Hematopoietic multipotent progenitor cell treated with erythropoietin and hydrocortisone succinate and interleukin-3 and kit ligand, for 8 days (in vitro differentiated cells): ENCODE results near the gene TEX30.

Experiments
- DNase-seq: peaks from one replicate; pipeline ENCODE4 v3.0.0-alpha.2; 2015

The TEX30 gene

GRCh38 chr13:102777736-102778135 lies 4.2 kb upstream of the TEX30 start:
- DNase-seq: no peak

- DNase-seq: no peak
Observed at GRCh38 chr13:102776271-102776670, 2.7 kb upstream of the TEX30 start.

GRCh38 chr13:102774591-102775520 lies 1.3 kb upstream of the TEX30 start:
- DNase-seq: peak; percentile 19

GRCh38 chr13:102774214-102774568 lies 605 bp upstream of the TEX30 start:
- no peak for DNase-seq

GRCh38 chr13:102772042-102772425 lies 1.6 kb downstream of the TEX30 start:
- DNase-seq: no peak

GRCh38 chr13:102771298-102772041 lies 2.1 kb downstream of the TEX30 start:
- no peak for DNase-seq

- no peak for DNase-seq
Observed at GRCh38 chr13:102770435-102770834, 3.2 kb downstream of the TEX30 start.

- no peak for DNase-seq
Observed at GRCh38 chr13:102769679-102770078, 3.9 kb downstream of the TEX30 start.

GRCh38 chr13:102768909-102769308 lies 4.7 kb downstream of the TEX30 start:
- DNase-seq: no peak

- no peak for DNase-seq
Observed at GRCh38 chr13:102763741-102764140, 9.8 kb downstream of the TEX30 start.

GRCh38 chr13:102761071-102761470 lies 12.5 kb downstream of the TEX30 start:
- no peak for DNase-seq

GRCh38 chr13:102758842-102759241 lies 14.7 kb downstream of the TEX30 start:
- no peak for DNase-seq

GRCh38 chr13:102757006-102757405 lies 16.6 kb downstream of the TEX30 start:
- DNase-seq: no peak

- DNase-seq: peak; percentile 74
Observed at GRCh38 chr13:102751886-102752285, 21.7 kb downstream of the TEX30 start.

- no peak for DNase-seq
Observed at GRCh38 chr13:102742506-102742905, 31.1 kb downstream of the TEX30 start.

- no peak for DNase-seq
Observed at GRCh38 chr13:102742101-102742500, 31.5 kb downstream of the TEX30 start.

- DNase-seq: no peak
Observed at GRCh38 chr13:102729560-102730270, 43.9 kb downstream of the TEX30 start.

GRCh38 chr13:102726430-102726829 lies 47.2 kb downstream of the TEX30 start:
- peak; percentile 39 for DNase-seq

GRCh38 chr13:102724923-102725322 lies 48.7 kb downstream of the TEX30 start:
- DNase-seq: peak; percentile 45

- DNase-seq: no peak
Observed at GRCh38 chr13:102721800-102722231, 51.8 kb downstream of the TEX30 start.

GRCh38 chr13:102718746-102719145 lies 54.8 kb downstream of the TEX30 start:
- DNase-seq: no peak
